NCI-H510A (cell line): Measurements from ENCODE around the gene GRK5.
"Not testable (repeated sequence)": the region's sequence is repeated elsewhere in the genome, so short reads cannot be mapped to it uniquely, and the experiment has no call there.

ENCODE experiments used
- DNase-seq: peaks from one replicate; lab custom pipeline; 2025; lab: John Stamatoyannopoulos, UW

Gene GRK5

DNA sequence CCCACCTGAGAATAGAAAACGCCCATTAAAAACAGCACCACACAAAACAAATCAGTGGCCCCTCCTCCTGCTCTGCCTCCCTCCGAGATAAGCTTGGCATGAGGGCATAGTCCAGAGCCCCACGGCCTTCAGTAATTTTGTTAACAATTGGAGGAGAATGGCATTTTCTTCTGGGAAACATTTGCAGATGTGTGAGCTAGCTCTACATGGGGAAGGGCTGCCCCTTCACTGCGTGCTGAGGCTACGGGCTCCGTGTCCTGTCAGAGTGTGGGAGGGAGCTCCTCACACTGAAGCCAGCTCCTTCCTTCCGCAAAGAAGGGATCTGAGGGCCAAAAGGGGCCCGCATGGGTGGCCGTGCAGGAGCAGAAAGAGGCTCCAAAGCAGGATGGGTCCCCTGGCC lies 15.2 kb downstream of the GRK5 start:
- DNase-seq = no peak

DNA sequence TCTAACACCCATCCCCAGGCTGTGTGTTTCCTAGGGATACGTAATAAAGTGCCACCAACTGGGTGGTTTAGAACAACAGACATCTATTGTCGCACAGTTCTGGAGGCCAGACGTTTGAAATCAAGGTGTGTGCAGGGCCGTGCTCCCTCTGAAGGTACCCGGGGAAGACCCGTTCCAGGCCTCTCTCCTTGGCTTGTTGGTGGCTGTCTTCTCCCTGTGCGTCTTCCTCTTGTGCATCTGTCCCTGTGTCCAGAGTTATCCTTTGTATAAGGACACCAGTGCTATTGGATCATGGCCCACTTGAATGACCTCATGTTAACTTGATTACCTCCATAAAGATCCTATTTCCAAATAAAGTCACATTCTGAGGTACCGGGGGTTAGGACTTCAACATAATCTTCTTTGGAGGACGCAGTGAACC lies 15.6 kb downstream of the GRK5 start:
- no peak for DNase-seq

DNA sequence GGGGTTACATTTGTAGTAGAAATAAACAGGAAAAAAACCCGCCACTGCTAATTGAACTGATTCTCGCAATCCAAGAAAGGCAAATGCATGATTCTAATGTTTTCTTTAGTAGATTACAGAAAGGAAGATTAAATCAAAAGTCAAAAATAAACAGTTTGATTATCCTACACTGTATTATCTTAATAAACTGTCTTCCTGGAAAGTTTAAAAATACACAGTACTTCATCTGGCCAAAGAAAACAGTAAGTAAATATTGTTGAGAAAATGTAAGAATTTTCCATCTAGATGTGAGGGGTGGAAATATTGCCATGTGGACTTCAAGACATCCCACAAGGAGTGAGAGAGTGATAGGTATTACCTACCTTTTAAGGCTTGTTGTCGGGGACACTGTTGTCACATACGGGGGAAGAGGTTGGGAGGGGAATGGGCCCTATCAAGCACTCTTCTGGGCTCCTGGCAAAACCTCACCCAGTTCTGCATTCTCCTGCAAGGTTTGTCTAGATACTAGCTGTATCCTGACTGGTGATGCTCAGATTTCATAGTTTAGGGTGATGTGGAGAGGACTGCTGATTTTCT lies 17.8 kb downstream of the GRK5 start:
- DNase-seq = no peak

DNA sequence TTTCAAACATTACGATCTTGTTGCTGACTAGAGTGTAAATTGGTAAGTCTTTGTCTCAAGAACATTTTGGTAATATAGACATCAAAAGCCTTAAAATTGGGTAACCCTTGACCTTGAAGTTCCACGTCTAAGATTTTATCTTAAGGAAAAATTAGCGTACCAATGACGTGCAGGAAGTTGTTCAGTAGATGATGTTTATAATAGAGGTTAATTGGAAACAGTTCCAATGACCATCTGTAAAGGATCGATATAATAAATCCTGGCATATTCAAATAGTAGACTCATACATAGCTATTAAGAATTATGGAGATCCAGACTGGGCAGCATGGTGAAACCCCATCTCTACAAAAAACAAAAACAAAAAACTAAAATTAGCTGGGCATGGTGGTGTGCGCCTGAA lies 20.5 kb downstream of the GRK5 start:
- no peak for DNase-seq

DNA sequence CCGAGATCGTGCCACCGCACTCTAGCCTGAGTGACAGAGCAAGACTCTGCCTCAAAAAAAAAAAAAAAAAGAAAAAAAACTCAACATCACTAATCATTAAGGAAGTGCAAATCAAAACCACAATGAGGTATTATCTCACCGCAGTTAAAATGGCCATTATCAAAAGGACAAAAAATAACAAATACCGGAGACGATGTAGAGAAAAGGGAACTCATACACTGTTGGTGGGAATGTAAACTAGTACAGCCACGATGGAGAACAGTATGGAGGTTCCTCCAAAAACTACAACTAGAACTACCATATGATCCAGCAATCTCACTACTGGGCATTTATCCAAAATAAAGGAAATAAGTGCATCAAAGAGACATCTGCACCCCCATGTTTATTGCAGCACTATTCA lies 24.3 kb downstream of the GRK5 start:
- no peak for DNase-seq

DNA sequence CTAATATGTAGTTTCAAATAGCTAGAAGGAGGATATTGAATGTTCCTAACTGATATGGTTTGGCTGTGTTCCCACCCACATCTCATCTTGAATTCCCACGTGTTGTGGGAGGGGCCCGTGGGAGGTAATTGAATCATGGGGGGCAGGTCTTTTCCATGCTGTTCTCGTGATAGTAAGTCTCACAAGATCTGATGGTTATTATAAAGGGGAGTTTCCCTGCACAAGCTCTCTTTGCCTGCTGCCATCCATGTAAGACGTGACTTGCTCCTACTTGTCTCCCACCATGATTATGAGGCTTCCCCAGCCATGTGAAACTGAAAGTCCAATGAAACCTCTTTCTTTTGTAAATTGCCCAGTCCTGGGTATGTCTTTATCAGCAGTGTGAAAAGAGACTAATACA lies 25.1 kb downstream of the GRK5 start:
- DNase-seq = not testable (repeated sequence)

DNA sequence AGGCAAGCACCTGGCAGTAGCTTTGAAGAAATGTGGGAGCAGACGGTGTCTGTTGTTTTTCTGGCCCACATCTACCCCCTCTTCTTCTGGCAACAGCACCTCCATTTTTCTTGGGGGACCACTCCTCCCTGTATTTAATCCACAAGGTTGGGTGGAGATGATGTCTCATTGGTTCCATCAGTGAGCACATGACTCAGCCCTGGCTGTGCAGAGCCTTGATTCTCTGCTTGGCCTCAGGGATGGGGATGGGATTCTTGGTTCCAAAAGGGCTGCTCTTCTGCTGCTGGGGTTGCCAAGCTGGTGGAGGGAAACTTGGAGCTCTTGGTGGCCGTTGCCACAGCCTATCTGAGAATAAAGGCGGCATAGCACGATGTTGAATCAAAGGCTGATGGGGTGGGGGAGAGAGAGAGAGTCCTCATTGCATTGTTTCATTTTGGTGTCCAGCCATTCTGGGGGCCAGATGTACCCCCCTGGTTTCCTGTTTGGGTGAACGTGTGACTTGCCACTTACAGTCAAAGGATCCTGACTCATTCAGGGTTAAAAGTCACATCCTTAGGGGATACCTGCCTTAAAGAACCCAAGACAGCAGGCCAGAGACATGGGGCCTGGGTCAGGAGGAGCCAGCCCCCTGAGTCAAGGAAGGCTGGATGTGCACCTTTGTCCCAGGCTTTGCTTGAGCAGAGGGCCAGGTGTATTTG lies 25.9 kb downstream of the GRK5 start:
- no peak for DNase-seq

DNA sequence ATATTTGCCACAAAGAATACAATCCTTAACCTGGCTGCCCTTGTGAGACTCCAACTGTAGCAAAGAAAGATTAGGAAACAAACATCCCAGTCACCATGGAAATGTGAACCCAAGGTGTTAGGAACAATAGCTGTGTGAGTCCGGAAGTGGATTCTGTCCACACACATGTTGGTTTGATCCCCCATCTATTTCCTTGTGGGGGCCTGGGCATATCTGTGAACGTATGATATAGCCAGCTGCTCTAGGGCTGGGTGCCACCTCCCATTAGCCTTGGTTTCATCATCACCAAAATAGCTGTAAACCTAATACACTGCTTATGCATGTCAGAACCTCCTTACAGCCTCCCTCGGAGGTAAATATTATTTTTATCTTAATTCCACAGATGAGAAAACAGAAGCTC lies 26.4 kb downstream of the GRK5 start:
- DNase-seq = no peak

DNA sequence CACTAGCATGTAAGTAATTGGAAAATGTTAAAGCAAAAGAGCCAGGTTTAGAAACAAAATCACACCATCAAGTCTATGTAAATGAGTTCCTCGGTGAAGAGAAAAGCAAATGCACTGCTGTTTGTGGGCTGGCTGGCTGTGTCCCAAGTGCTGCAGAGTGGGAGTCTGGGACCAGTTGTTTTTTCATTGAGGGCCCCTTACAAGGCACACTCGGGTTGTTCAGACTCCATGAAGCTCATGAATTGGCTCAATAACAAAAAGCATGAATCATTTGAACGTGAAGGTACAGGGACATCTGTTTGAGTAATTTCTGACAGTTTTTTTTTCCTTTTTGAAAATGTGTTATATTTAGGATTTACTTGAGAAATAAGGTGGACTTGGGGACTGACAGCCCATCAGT lies 28.0 kb downstream of the GRK5 start:
- no peak for DNase-seq

DNA sequence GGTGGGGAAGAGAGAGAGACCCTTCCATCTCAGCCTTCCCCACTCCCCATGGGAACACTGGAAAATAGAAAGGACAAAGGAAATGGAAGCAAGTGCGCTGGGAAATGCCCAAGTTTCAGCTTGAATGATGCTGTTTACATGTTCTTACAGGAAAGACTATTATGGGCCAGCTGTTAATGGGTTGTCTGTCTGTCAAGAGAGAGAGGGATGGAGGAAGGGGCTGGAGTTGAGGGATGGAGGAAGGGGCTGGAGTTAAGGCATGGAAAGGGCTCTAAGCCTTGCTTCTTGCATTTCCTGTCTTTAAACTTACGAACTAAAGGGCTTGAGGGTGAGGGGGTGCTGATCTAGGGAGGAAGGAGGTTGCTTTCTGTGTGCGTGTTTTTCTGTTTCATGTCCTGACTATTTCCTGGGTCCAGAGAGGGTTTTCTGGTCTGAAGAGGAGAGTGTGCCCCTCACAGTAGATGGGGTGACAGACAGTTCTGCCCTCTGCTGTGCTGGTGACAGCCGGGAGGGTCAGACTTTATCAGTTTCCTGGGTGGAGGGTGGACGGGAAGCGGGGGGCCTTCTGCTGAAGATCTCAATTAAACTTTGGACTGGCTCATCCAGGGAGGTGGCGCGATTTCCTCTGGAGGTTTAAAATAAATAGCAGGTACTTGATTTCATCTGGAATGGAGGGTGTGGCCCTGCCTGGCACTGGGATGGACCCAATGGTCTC lies 30.5 kb downstream of the GRK5 start:
- no peak for DNase-seq

DNA sequence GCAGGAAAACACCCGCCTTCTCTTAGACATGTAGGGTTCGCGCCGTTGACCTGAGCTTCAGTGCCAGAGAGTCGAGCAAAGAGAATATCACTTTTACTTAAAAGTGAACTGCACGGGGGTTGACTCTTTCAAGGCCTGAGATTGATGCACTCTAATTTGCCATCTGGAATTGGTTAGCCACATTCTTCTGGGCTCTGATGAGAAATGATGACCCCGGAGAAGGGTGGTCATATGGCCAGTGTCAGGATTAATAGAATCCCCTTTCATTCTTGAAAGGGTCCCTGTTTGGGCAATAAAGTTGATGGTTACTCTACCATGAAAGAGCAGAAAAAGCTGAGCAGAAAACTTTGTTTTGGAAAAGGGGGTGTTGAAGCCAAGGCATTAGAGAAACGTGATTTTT lies 31.2 kb downstream of the GRK5 start:
- DNase-seq = no peak

DNA sequence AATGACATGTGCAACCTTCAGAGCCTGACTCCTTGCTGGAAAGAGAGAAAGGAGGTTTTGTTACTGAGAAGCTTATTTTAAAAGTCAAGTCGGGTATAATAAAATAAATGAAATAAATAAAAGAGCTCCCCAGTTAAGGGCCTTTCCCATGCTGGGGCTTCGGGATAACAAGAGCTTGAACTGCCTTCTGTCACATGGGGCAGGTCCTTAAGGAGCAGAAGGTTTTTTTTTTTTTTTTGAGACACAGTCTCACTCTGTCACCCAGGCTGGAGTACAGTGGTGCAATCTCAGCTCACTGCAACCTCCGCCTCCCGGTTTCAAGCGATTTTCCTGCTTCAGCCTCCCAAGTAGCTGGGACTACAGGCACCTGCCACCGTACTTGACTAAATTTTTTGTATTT lies 31.6 kb downstream of the GRK5 start:
- DNase-seq = not testable (repeated sequence)

DNA sequence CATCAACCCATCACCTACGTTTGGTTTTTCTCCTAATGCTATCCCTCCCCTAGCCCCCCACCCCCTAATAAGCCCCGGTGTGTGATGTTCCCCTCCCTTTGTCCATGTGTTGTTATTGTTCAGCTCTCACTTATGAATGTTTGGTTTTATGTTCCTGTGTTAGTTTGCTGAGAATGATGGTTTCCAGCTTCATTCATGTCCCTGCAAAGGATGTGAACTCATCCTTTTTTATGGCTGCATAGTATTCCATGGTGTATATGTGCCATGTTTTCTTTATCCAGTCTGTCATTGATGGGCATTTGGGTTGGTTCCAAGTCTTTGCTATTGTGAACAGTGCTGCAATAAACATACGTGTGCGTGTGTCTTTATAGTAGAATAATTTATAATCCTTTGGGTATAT lies 32.3 kb downstream of the GRK5 start:
- DNase-seq = not testable (repeated sequence)

DNA sequence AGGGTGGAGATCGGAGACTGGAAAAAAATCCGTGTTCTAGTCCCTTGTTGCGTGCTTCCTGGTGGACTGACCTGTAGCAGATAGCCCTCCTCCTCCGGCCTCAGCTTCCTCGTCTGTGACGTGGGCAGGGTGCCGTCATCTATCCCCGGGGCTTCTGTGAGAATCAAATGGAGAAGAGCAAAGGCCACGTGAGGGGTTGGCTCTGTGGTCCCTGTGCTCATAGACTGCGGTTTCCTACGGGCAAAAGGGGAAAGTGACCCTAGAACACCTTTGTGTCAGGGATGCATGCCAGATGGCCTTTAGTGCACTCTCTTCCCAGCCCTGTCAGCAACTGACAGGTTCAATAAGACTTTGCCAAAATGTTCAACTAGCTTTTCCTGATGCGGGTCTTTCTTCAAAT lies 33.7 kb downstream of the GRK5 start:
- DNase-seq = no peak

DNA sequence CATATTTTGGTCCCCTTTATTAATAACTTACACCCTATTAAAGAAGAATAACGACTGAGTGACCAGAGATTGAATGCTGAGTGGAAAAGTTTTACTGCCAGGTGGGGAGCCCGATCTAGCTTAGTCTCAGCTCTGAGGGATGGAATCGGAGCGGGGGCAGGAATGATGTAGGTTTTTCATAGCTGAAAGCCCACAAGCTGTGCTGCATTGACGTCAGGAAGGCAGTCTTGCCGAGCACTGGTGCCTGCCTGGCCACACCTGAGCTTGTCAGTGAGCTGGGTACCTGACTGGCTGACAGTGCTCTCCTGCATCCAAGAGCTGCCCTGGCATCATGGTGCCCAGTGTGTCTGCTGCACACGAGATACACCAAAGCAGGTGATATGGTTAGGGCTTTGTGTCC lies 34.8 kb downstream of the GRK5 start:
- DNase-seq = no peak

DNA sequence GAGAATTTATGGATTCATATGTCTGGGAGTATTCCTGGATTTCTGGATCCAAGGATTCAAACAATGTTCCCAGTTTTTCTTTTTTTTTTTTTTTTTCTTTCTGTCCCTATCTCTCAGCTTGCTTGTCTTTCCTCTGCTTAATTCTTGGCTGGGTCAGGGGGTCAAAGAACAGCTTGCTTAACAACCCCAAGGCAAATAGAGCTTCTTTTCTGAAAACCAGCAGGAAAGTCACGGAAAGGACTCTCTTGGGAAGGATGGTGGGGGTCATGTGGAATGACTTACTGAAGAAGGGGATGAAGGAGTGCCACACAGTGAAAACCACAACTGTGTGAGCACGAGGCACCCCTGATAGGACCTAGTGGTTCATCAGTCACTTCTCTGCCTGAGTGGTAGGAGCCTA lies 36.1 kb downstream of the GRK5 start:
- DNase-seq = no peak

DNA sequence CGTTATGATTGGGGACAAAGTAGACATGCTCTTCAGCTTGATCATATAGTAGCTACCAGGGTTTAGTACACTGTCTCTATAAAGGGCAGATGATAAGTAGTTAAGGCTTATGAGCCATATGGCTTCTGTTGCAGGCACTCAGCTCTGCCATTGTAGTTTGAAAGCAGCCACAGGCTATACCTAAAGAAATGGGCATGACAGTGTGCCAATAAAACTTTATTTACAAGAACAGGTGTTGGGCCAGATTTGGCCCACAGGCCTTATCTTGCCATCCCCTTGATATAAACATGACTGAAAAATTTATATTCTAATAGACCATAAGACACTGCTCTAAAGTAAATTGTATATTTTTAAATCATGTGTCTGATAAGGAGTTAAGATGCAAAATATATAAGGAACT lies 36.6 kb downstream of the GRK5 start:
- no peak for DNase-seq

DNA sequence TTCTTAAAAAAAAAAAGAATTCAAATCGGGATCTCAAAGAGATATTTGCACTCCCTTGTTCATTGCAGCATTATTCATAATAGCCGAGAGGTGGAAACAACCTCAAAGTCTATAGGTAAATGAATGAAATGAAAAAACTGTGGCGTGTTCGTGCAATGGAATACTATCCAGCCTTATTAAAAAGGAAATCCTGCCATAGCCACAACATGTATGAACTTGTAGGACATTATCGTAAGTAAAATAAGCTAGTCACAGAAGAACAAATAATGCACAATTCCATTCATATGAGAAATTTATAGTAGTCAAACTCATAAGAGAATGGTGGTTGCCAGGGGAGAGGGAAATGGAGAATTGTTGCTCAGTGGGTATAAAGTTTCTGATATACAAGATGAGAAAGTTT lies 37.9 kb downstream of the GRK5 start:
- DNase-seq = no peak

DNA sequence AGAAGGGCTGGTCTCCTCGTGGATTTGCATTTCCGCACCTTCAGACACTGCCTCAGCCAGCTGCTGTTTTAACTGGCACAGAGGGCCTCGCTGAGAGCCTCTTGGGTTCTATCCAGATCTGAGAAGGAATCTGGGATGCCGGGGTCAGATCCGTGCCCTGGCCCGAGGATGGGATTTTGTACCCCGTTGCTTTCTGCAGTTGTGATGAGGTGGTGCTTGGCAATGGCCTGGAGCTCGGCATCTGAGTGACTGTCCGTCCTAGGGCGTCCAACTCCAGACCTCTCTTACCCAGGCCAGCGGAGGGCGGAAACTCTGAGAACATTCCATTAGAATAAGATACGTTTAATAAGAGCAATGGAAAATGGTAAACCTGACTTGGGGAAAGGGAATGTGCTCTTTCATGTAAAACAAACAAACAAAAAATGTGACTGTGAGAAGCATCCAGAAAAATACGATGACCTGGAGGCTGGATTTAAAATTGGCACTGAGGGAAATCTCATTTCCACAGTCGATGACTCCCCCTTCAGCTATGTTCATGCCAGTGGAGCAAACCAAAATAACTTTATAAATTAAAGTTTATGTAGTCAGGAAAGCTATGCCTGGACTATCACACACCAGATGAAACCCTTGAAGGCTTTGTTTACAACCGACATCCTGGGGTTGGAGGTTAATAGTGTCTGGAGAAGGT lies 39.6 kb downstream of the GRK5 start:
- peak; percentile 68 for DNase-seq

DNA sequence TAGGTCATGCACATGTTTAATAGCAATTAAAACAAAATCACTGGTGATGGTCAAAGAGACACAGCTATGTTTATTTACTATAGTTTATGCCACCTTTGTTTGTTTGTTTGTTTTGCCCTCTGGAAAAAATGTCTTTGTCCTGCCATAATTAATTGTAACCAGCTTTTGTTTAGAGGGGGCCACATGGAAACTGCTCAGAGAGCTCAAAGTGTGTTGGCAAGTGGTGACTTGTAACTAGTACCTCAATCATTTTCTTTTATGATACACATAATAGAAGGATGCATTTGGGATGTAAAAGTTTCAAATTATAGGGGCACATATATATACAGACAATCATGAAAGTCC lies 40.2 kb downstream of the GRK5 start:
- DNase-seq = no peak

DNA sequence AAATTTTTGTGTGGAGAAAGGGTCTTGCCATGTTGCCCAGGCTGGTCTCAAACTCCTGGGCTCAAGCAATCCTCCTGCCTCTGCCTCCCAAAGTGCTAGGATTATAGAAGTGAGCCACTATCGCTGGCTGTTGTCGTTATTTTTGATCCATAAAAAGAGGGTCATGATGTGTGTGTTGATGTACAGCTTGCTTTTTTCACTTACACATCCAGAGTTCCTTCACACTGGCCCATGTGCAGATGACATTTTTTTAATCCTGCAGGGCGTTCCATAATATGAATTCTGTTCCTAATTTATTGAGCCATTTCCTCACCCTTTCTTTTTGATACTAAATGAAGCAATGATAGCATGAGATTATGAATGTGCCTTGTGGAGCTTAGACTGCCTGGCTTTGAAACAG lies 40.8 kb downstream of the GRK5 start:
- no peak for DNase-seq

DNA sequence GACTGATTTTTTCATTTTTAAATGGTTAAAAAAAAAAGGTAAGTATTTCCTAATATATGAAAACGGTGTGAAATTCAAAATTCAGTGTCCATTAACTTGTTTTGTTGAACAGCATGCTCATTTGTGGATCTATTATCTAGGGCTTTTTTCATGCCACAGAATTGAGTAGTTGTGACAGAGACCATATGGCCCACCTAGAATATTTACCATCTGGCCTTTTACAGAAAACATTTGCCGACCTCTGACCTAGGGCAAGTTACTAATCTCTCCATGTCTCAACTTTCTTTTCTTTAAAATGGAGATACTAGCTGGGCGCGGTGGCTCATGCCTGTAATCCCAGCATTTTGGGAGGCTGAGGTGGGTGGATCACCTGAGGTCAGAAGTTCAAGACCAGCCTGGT lies 41.3 kb downstream of the GRK5 start:
- DNase-seq = no peak

DNA sequence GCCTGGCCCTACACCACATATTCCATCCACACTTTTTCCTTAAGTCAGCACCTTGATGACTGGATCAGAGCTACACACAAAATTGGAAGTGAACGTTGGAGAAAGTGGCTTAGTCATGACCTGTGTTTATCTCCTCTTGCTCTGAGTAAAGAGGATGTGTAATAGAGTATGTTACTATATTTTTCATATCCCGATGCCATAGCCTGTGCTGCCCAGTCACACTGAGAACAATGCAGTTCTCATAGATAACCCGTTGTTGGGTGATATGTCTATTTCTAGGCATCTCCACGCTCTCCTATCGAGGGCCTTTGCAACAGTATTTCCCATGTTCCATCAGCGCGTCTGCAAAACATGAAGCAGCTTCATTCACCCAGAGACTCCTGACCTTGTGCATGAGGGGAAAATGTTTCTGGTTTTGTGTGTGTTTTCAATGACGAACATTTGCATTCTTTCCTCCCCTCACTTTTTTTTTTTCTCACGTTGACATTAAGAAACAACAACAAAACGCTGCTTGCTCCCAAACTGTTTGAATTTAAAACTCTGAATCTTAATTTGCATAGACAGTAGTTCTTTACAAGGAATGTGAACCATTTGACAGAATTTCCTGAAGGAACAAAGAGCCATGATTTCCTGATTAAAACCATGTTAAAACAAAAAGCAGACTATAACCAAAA lies 43.4 kb downstream of the GRK5 start:
- DNase-seq = no peak
